ENCODE data around the gene RUNX3. TPM values are rescaled to one million over a fixed set of nuclear protein-coding genes. Genes with fewer than 3 reads are reported as not detected.

Gene RUNX3
- polyA plus RNA-seq, 1 donor (not counting 4 experiments of a cell fraction or from before 2014, with no cell fraction given): not detected

- Histone ChIP-seq H3K9me3 (ENCODE audit: control insufficient read depth, low read depth, low read length) (no peaks in the 10 kb centered on the region), H3K4me2 (ENCODE audit: control insufficient read depth, extremely low read depth, insufficient read depth, low read depth, low read length) (no peak overlapping the region), H3K79me2 (ENCODE audit: control insufficient read depth, insufficient read depth, low read length) (no peaks in the 10 kb centered on the region), H4K20me1 (ENCODE audit: control insufficient read depth, extremely low read depth, insufficient read depth, low read length) (no peaks in the 10 kb centered on the region), H3K9ac (ENCODE audit: control insufficient read depth, extremely low read depth, insufficient read depth, low read length) (no peak overlapping the region), H2AFZ (ENCODE audit: control insufficient read depth, low read length) (no peak overlapping the region), H3K4me3 (ENCODE audit: control insufficient read depth in 2 of 3, extremely low read depth in 1 of 3, insufficient read depth in 2 of 3, low read depth in 1 of 3, low read length in 3 of 3) (no peak overlapping the region), H3K36me3 (ENCODE audit: control insufficient read depth in 2 of 2, extremely low read depth in 1 of 2, insufficient read depth in 2 of 2, low read length in 2 of 2) (no peaks in the 10 kb centered on the region), H3K9me1 (ENCODE audit: control insufficient read depth, extremely low read depth, insufficient read depth, low read length) (no peaks in the 10 kb centered on the region), H3K27ac (ENCODE audit: control insufficient read depth, insufficient read depth, low read length) (no peak overlapping the region), H3K27me3 (ENCODE audit: control insufficient read depth, extremely low read depth, insufficient read depth, low read length) (peaks cover 23% of the 10 kb centered on the region), H3K4me1 (ENCODE audit: control insufficient read depth, extremely low read depth, insufficient read depth, low read length) (no peaks in the 10 kb centered on the region)
- dilution Hi-C loops (cut with MboI; ENCODE audit: extremely low pct_ligation_motif_present, low sequenced_read_pairs): no loop called here
- FAIRE-seq (no peak), DNase-seq (ENCODE audit: low read depth, low spot score) (no peak)
- TF ChIP-seq CTCF (optimal IDR thresholded peaks at IDR 0.05 in 1 of 3, IDR thresholded peaks at IDR 0.05 in 1 of 3, conservative IDR thresholded peaks at IDR 0.05 in 1 of 3; ENCODE audit: extremely low read depth in 1 of 3, insufficient read depth in 2 of 3, low read length in 3 of 3): no peak
- TF ChIP-seq EZH2 (IDR thresholded peaks at IDR 0.05; ENCODE audit: low read length): no peak
These were observed 31.1 kb downstream of the RUNX3 start for GRCh38 chr1:24898909-24899439.

- TF ChIP-seq EZH2 (IDR thresholded peaks at IDR 0.05; ENCODE audit: low read length) (no peak), CTCF (optimal IDR thresholded peaks at IDR 0.05 in 1 of 3, IDR thresholded peaks at IDR 0.05 in 1 of 3, conservative IDR thresholded peaks at IDR 0.05 in 1 of 3; ENCODE audit: extremely low read depth in 1 of 3, insufficient read depth in 2 of 3, low read length in 3 of 3) (peak; percentile 87 to 92 (median 92))
- no peaks in the 10 kb centered on the region for H3K4me1 ChIP-seq (ENCODE audit: control insufficient read depth, extremely low read depth, insufficient read depth, low read length)
- H3K9me1 ChIP-seq (ENCODE audit: control insufficient read depth, extremely low read depth, insufficient read depth, low read length): no peaks in the 10 kb centered on the region
- peak; percentile 69 for FAIRE-seq
- H3K27me3 ChIP-seq (ENCODE audit: control insufficient read depth, extremely low read depth, insufficient read depth, low read length): peaks cover 23% of the 10 kb centered on the region
- H4K20me1 ChIP-seq (ENCODE audit: control insufficient read depth, extremely low read depth, insufficient read depth, low read length): no peaks in the 10 kb centered on the region
- no peak overlapping the region for H2AFZ ChIP-seq (ENCODE audit: control insufficient read depth, low read length)
- no peak overlapping the region for H3K9ac ChIP-seq (ENCODE audit: control insufficient read depth, extremely low read depth, insufficient read depth, low read length)
- H3K9me3 ChIP-seq (ENCODE audit: control insufficient read depth, low read depth, low read length): no peaks in the 10 kb centered on the region
- no peak overlapping the region for H3K4me2 ChIP-seq (ENCODE audit: control insufficient read depth, extremely low read depth, insufficient read depth, low read depth, low read length)
- dilution Hi-C loops (cut with MboI; ENCODE audit: extremely low pct_ligation_motif_present, low sequenced_read_pairs): no loop called here
- DNase-seq (ENCODE audit: low read depth, low spot score): no peak
- no peak overlapping the region for H3K27ac ChIP-seq (ENCODE audit: control insufficient read depth, insufficient read depth, low read length)
- H3K4me3 ChIP-seq (ENCODE audit: control insufficient read depth in 2 of 3, extremely low read depth in 1 of 3, insufficient read depth in 2 of 3, low read depth in 1 of 3, low read length in 3 of 3): no peak overlapping the region
- H3K36me3 ChIP-seq (ENCODE audit: control insufficient read depth in 2 of 2, extremely low read depth in 1 of 2, insufficient read depth in 2 of 2, low read length in 2 of 2): no peaks in the 10 kb centered on the region
- no peaks in the 10 kb centered on the region for H3K79me2 ChIP-seq (ENCODE audit: control insufficient read depth, insufficient read depth, low read length)
These were observed 31.7 kb downstream of the RUNX3 start for GRCh38 chr1:24898152-24898908.

All from keratinocyte (primary cell).